GM21737 (cell line): ENCODE results near the gene GPC1.

Source experiments
- ATAC-seq: cut with Tn5 transposase; IDR thresholded peaks from one replicate; pipeline ENCODE4 v1.9.1; 2021; ENCODE audit warnings: mild to moderate bottlenecking, moderate library complexity; ENCODE audit not compliant: unreplicated experiment

GPC1 gene

GRCh38 chr2:240509667-240510512 lies 74.4 kb downstream of the GPC1 start:
- no peak for ATAC-seq

GRCh38 chr2:240510513-240511210 lies 75.2 kb downstream of the GPC1 start:
- ATAC-seq, result no peak

GRCh38 chr2:240511351-240512108 lies 76.1 kb downstream of the GPC1 start:
- no peak for ATAC-seq

GRCh38 chr2:240512109-240512485 lies 76.6 kb downstream of the GPC1 start:
- no peak for ATAC-seq

GRCh38 chr2:240512666-240513535 lies 77.4 kb downstream of the GPC1 start:
- ATAC-seq, result no peak

GRCh38 chr2:240513549-240514287 lies 78.3 kb downstream of the GPC1 start:
- peak; percentile 88 for ATAC-seq

GRCh38 chr2:240514631-240515030 lies 79.2 kb downstream of the GPC1 start:
- ATAC-seq, result no peak

- no peak for ATAC-seq
Observed at GRCh38 chr2:240517342-240517741, 81.9 kb downstream of the GPC1 start.
